ENCODE results near the gene ANG. TPM values are rescaled to one million over a fixed set of nuclear protein-coding genes. Genes with fewer than 3 reads are reported as not detected.
A peak's percentile ranks its signal among the peaks of the same experiment; 100 is the strongest.

Gene ANG
- total RNA-seq, 1 donor from 2014 or later: 3.7 TPM

- intact Hi-C loops (cut with micrococcal nuclease): no loop called here
- H3K9me3 ChIP-seq (replicated peaks): no peaks in the 10 kb centered on the region
- no peak for DNase-seq
Measured at GRCh38 chr14:20687362-20688166, 1.0 kb upstream of the ANG start.

GRCh38 chr14:20690848-20691640 lies 2.5 kb downstream of the ANG start:
- Histone ChIP-seq H3K4me3 (no peak overlapping the region), H3K9me3 (replicated peaks) (no peaks in the 10 kb centered on the region), H3K27ac (replicated peaks) (no peak overlapping the region), H3K4me1 (peaks cover 17% of the 10 kb centered on the region), H3K27me3 (ENCODE audit: low read depth) (no peaks in the 10 kb centered on the region), H3K36me3 (no peaks in the 10 kb centered on the region)
- TF ChIP-seq CTCF (IDR thresholded peaks at IDR 0.05; ENCODE audit: borderline replicate concordance): peak; percentile 94
- DNase-seq: no peak
- intact Hi-C loops (cut with micrococcal nuclease): no loop called here

More at GRCh38 chr14:20687362-20688166, 1.0 kb upstream of the ANG start:
- H3K27ac ChIP-seq (replicated peaks): no peak overlapping the region
- H3K4me1 ChIP-seq: peaks cover 49% of the 10 kb centered on the region
- no peaks in the 10 kb centered on the region for H3K27me3 ChIP-seq (ENCODE audit: low read depth)
- peak overlapping the region; percentile 87 for H3K4me3 ChIP-seq
- TF ChIP-seq CTCF (IDR thresholded peaks at IDR 0.05; ENCODE audit: borderline replicate concordance): no peak
- no peaks in the 10 kb centered on the region for H3K36me3 ChIP-seq

GRCh38 chr14:20692116-20692751 lies 3.7 kb downstream of the ANG start:
- no peak overlapping the region for H3K4me3 ChIP-seq
- no peak for DNase-seq
- TF ChIP-seq CTCF (IDR thresholded peaks at IDR 0.05; ENCODE audit: borderline replicate concordance): no peak
- intact Hi-C loops (cut with micrococcal nuclease): no loop called here
- no peaks in the 10 kb centered on the region for H3K36me3 ChIP-seq
- H3K9me3 ChIP-seq (replicated peaks): no peaks in the 10 kb centered on the region
- no peak overlapping the region for H3K27ac ChIP-seq (replicated peaks)
- H3K4me1 ChIP-seq: peaks cover 7% of the 10 kb centered on the region
- no peaks in the 10 kb centered on the region for H3K27me3 ChIP-seq (ENCODE audit: low read depth)

- Histone ChIP-seq H3K4me3 (no peak overlapping the region), H3K36me3 (no peaks in the 10 kb centered on the region), H3K9me3 (replicated peaks) (no peaks in the 10 kb centered on the region), H3K27ac (replicated peaks) (no peak overlapping the region), H3K27me3 (ENCODE audit: low read depth) (no peaks in the 10 kb centered on the region), H3K4me1 (peaks cover 5% of the 10 kb centered on the region)
- intact Hi-C loops (cut with micrococcal nuclease): loop anchor here (5.0 kb wide), 2 partner anchors 161 to 176 kb away; no protein-coding TSS in a partner anchor
- no peak for TF ChIP-seq CTCF (IDR thresholded peaks at IDR 0.05; ENCODE audit: borderline replicate concordance)
- DNase-seq: no peak
Measured at GRCh38 chr14:20696764-20697163, 8.2 kb downstream of the ANG start.

- no peak overlapping the region for H3K4me3 ChIP-seq
- H3K36me3 ChIP-seq: no peaks in the 10 kb centered on the region
- no peaks in the 10 kb centered on the region for H3K27me3 ChIP-seq (ENCODE audit: low read depth)
- H3K27ac ChIP-seq (replicated peaks): no peak overlapping the region
- intact Hi-C loops (cut with micrococcal nuclease): loop anchor here (5.0 kb wide), 2 partner anchors 160 to 175 kb away; no protein-coding TSS in a partner anchor
- peak; percentile 39 for DNase-seq
- peaks cover 5% of the 10 kb centered on the region for H3K4me1 ChIP-seq
- H3K9me3 ChIP-seq (replicated peaks): no peaks in the 10 kb centered on the region
- TF ChIP-seq CTCF (IDR thresholded peaks at IDR 0.05; ENCODE audit: borderline replicate concordance): peak; percentile 86
Measured at GRCh38 chr14:20697273-20698017, 8.9 kb downstream of the ANG start.
